Measurements from ENCODE around the gene ORM2. TPM values are rescaled to one million over a fixed set of nuclear protein-coding genes. Genes with fewer than 3 reads are reported as not detected.

Gene ORM2
- total and polyA plus RNA-seq, 2 of the 4 experiments (the other 2 are of a cell fraction) = not detected

GRCh38 chr9:114373960-114374730, 44.5 kb downstream of the ORM2 start:
- POLR2A ChIA-PET (ENCODE audit: unreplicated experiment) = no interaction called here
- Histone ChIP-seq H3K4me3 (ENCODE audit: insufficient read depth, low read depth, low read length) (no peak overlapping the region), H3K79me1 (ENCODE audit: low read depth in 1 of 2, low read length in 2 of 2) (peaks cover 9 to 21% of the 10 kb centered on the region in 2 experiments; a peak in 3 of 4 replicates), H3K9ac (ENCODE audit: low read depth, low read length) (no peak overlapping the region), H3K18ac (ENCODE audit: low read depth, low read length) (no peak overlapping the region), H2AK9ac (replicated peaks; ENCODE audit: low read depth, low read length, poor library complexity) (no peak overlapping the region), H3K27me3 (ENCODE audit: control insufficient read depth, insufficient read depth, low read length) (no peaks in the 10 kb centered on the region), H3K9me1 (ENCODE audit: insufficient read depth, low read length) (peaks cover 11% of the 10 kb centered on the region), H2AFZ (replicated peaks; ENCODE audit: low read length, poor library complexity) (no peak overlapping the region), H3K9me3 (ENCODE audit: control insufficient read depth, insufficient read depth, low read length) (no peaks in the 10 kb centered on the region), H2BK5ac (ENCODE audit: low read depth, low read length, poor library complexity, severe bottlenecking) (no peak overlapping the region), H2BK120ac (ENCODE audit: low read depth, low read length) (no peak overlapping the region), H3K36me3 (ENCODE audit: control insufficient read depth, insufficient read depth, low read length) (peaks cover 43% of the 10 kb centered on the region), H3K27ac (ENCODE audit: insufficient read depth, low read length) (no peak overlapping the region), H3K4ac (ENCODE audit: low read depth, low read length) (no peak overlapping the region), H4K8ac (ENCODE audit: low read depth in 2 of 2, low read length in 2 of 2) (no peak overlapping the region), H2AK5ac (ENCODE audit: low read depth, low read length) (no peak overlapping the region), H3K56ac (ENCODE audit: extremely low read depth, insufficient read depth, low read length) (no peak overlapping the region), H3K23ac (ENCODE audit: low read depth, low read length) (no peak overlapping the region), H3K4me2 (ENCODE audit: low read depth, low read length) (no peak overlapping the region), H4K20me1 (ENCODE audit: insufficient read depth, low read length) (peaks cover 6% of the 10 kb centered on the region; the same call in 1 of the 2 replicates), H2BK20ac (ENCODE audit: low read depth, low read length) (no peak overlapping the region), H4K5ac (ENCODE audit: low read depth, low read length) (no peak overlapping the region), H3K14ac (replicated peaks; ENCODE audit: low read depth, low read length) (no peak overlapping the region), H2BK15ac (ENCODE audit: low read depth, low read length) (no peak overlapping the region), H4K91ac (ENCODE audit: insufficient read depth, low read depth, low read length) (no peak overlapping the region), H3K4me1 (ENCODE audit: control insufficient read depth, insufficient read depth, low read length) (no peaks in the 10 kb centered on the region)
- no peak for ATAC-seq (ENCODE audit: low read depth)
- dilution Hi-C loops (cut with HindIII; ENCODE audit: low sequenced_read_pairs, unreplicated experiment) (no loop called here), in situ Hi-C loops (cut with MboI; ENCODE audit: low sequenced_read_pairs) (no loop called here), intact Hi-C loops (cut with micrococcal nuclease) (no loop called here)
- WGBS, 2 experiments (ENCODE audit: extremely low coverage in 2 of 2, insufficient read length in 1 of 2) = 95% methylated on average over 7 of the region's 16 CpGs; no CpG with 5 or more reads in 1 of the 2 experiments
- BruUV-seq (replicated peaks) = no TSS peak
- CTCF ChIA-PET = interaction anchor here (0.6 kb wide), 1 partner anchor 28 kb away, joined by 4 read pairs; no protein-coding TSS in a partner anchor
- no peak for DNase-seq
- no peak for TF ChIP-seq CEBPB (IDR thresholded peaks at IDR 0.05; ENCODE audit: low read depth, low read length)
- TF ChIP-seq, protein P1, sequence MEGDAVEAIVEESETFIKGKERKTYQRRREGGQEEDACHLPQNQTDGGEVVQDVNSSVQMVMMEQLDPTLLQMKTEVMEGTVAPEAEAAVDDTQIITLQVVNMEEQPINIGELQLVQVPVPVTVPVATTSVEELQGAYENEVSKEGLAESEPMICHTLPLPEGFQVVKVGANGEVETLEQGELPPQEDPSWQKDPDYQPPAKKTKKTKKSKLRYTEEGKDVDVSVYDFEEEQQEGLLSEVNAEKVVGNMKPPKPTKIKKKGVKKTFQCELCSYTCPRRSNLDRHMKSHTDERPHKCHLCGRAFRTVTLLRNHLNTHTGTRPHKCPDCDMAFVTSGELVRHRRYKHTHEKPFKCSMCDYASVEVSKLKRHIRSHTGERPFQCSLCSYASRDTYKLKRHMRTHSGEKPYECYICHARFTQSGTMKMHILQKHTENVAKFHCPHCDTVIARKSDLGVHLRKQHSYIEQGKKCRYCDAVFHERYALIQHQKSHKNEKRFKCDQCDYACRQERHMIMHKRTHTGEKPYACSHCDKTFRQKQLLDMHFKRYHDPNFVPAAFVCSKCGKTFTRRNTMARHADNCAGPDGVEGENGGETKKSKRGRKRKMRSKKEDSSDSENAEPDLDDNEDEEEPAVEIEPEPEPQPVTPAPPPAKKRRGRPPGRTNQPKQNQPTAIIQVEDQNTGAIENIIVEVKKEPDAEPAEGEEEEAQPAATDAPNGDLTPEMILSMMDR (conservative IDR thresholded peaks at IDR 0.05; ENCODE audit: low read depth, low read length) = no peak
- no peak for TF ChIP-seq NFE2L2 (IDR thresholded peaks at IDR 0.05; ENCODE audit: low read depth, low read length)
- no peak for TF ChIP-seq RAD21 (IDR thresholded peaks at IDR 0.05; ENCODE audit: low read length)
- TF ChIP-seq CHD1 (IDR thresholded peaks at IDR 0.05; ENCODE audit: low read depth, low read length) = no peak
- TF ChIP-seq POLR2A (IDR thresholded peaks at IDR 0.05; ENCODE audit: low read depth, low read length) = no peak
- TF ChIP-seq USF2 (IDR thresholded peaks at IDR 0.05; ENCODE audit: low read depth, low read length) = no peak
- no peak for TF ChIP-seq RCOR1 (IDR thresholded peaks at IDR 0.05; ENCODE audit: insufficient replicate concordance, low read length)
- TF ChIP-seq, protein P2, sequence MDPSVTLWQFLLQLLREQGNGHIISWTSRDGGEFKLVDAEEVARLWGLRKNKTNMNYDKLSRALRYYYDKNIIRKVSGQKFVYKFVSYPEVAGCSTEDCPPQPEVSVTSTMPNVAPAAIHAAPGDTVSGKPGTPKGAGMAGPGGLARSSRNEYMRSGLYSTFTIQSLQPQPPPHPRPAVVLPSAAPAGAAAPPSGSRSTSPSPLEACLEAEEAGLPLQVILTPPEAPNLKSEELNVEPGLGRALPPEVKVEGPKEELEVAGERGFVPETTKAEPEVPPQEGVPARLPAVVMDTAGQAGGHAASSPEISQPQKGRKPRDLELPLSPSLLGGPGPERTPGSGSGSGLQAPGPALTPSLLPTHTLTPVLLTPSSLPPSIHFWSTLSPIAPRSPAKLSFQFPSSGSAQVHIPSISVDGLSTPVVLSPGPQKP (IDR thresholded peaks at IDR 0.05; ENCODE audit: borderline replicate concordance, low read depth, low read length) = no peak
- TF ChIP-seq MXI1 (IDR thresholded peaks at IDR 0.05; ENCODE audit: borderline replicate concordance, low read depth, low read length) = no peak
- TF ChIP-seq FOS (IDR thresholded peaks at IDR 0.05; ENCODE audit: low read depth, low read length) = no peak
- no peak for TF ChIP-seq MAZ (IDR thresholded peaks at IDR 0.05; ENCODE audit: borderline replicate concordance, low read depth, low read length)
- TF ChIP-seq SMC3 (IDR thresholded peaks at IDR 0.05; ENCODE audit: low read depth, low read length) = no peak

All from IMR-90 (cell line).